H1 (cell line): ENCODE measurements around the gene SLCO4C1. TPM values are rescaled to one million over a fixed set of nuclear protein-coding genes. Genes with fewer than 3 reads are reported as not detected.

Source experiments
- CTCF ChIA-PET: fragments of 300-600 bp; sonication (Branson Sonifier 250); formaldehyde crosslinking; loops from one replicate; lab custom pipeline; 2021; ENCODE audit not compliant: partially characterized antibody; lab: Charles Lee
- POLR2A ChIA-PET: fragments of 300-600 bp; sonication (Branson Sonifier 250); formaldehyde crosslinking; loops from one replicate; lab custom pipeline; 2021; ENCODE audit warnings: inconsistent platforms; ENCODE audit not compliant: partially characterized antibody; lab: Charles Lee
- DNase-seq, 2 experiments: peaks; one replicate each; pipeline versions ENCODE4 v3.0.0 to v3.0.0-alpha.2; 2010 to 2022; ENCODE audit warnings: low spot score in 2 of 2, low read depth in 1 of 2, mixed read lengths in 1 of 2
- FAIRE-seq: peaks from 2 replicates; lab custom pipeline; 2011; peaks lifted over from hg19 to GRCh38; lab: Jason Lieb, UNC
- H2AFZ ChIP-seq: 2 replicates; pipeline ENCODE4 v1.8.1; 2012; ENCODE audit warnings: low read length, inconsistent platforms
- H2AK5ac ChIP-seq: 2 replicates; pipeline ENCODE4 v1.6.1; 2013; ENCODE audit warnings: low read depth, low read length
- H2BK120ac ChIP-seq: replicated peaks from 2 replicates; pipeline ENCODE3; 2013; ENCODE audit warnings: low read depth, low read length, inconsistent platforms
- H2BK12ac ChIP-seq: 2 replicates; pipeline ENCODE4 v1.6.1; 2013; ENCODE audit warnings: low read depth, low read length
- H2BK15ac ChIP-seq: 2 replicates; pipeline ENCODE4 v1.6.1; 2013; ENCODE audit warnings: low read length
- H2BK20ac ChIP-seq: 2 replicates; pipeline ENCODE4 v1.6.1; 2013; ENCODE audit warnings: low read length
- H2BK5ac ChIP-seq: 2 replicates; pipeline ENCODE4 v1.6.1; 2013; ENCODE audit warnings: low read depth, low read length
- H3K14ac ChIP-seq: 2 replicates; pipeline ENCODE4 v1.6.1; 2013; ENCODE audit warnings: inconsistent platforms; ENCODE audit not compliant: insufficient read length
- H3K18ac ChIP-seq: 2 replicates; pipeline ENCODE4 v1.6.1; 2013; ENCODE audit warnings: low read length; ENCODE audit errors: extremely low read depth
- H3K23ac ChIP-seq: 2 replicates; pipeline ENCODE4 v1.6.1; 2013; ENCODE audit warnings: inconsistent platforms; ENCODE audit not compliant: insufficient read length
- H3K23me2 ChIP-seq: 2 replicates; pipeline ENCODE4 v1.6.1; 2013; ENCODE audit warnings: low read depth, low read length
- H3K27ac ChIP-seq: 2 replicates; pipeline ENCODE4 v1.6.1; 2011; ENCODE audit warnings: low read depth, low read length, inconsistent platforms
- H3K27me3 ChIP-seq, 4 experiments: replicated peaks in 1 of 4; 1 replicate in 1 of 4; 2 replicates in 3 of 4; pipeline versions ENCODE4 v1.6.1 to v1.8.1; 2011 to 2013; ENCODE audit warnings: low read length in 3 of 4, mild to moderate bottlenecking in 3 of 4, inconsistent platforms in 2 of 4, mixed read lengths in 2 of 4, moderate library complexity in 1 of 4; ENCODE audit not compliant: control insufficient read depth in 3 of 4, insufficient read depth in 3 of 4; ENCODE audit errors: extremely low read depth in 1 of 4
- H3K36me3 ChIP-seq, 4 experiments: 2 replicates each; pipeline versions ENCODE4 v1.6.1 to v1.8.1; 2011 to 2013; ENCODE audit warnings: mild to moderate bottlenecking in 4 of 4, low read length in 3 of 4, moderate library complexity in 2 of 4, control low read depth in 1 of 4, inconsistent platforms in 1 of 4; ENCODE audit not compliant: insufficient read depth in 4 of 4, control insufficient read depth in 2 of 4
- H3K4ac ChIP-seq: replicated peaks from 2 replicates; pipeline ENCODE3; 2013; ENCODE audit warnings: low read length, low read depth, mixed read lengths, inconsistent platforms; ENCODE audit not compliant: insufficient read length
- H3K4me1 ChIP-seq, 4 experiments: replicated peaks in 1 of 4; 1 replicate in 1 of 4; 2 replicates in 3 of 4; pipeline versions ENCODE4 v1.6.1 to v1.8.1; 2011 to 2013; ENCODE audit warnings: low read length in 3 of 4, inconsistent platforms in 2 of 4, mixed read lengths in 1 of 4; ENCODE audit not compliant: insufficient read depth in 4 of 4, control insufficient read depth in 3 of 4
- H3K4me2 ChIP-seq, 2 experiments: 2 replicates each; pipeline versions ENCODE4 v1.6.1 to v1.8.1; 2011 to 2013; ENCODE audit warnings: low read depth in 2 of 2, low read length in 2 of 2, control low read depth in 1 of 2, inconsistent platforms in 1 of 2, mild to moderate bottlenecking in 1 of 2; ENCODE audit not compliant: insufficient read depth in 1 of 2
- H3K4me3 ChIP-seq, 4 experiments: fragments of 200-600, 300-600 bp in 1 of 4; sonication (generic), shearing (Covaris generic), sonication (Bioruptor Twin) in 1 of 4; 2 replicates each; pipeline versions ENCODE4 v1.5.1 to v1.8.1; 2011 to 2016; ENCODE audit warnings: low read length in 4 of 4, low read depth in 3 of 4, control low read depth in 2 of 4, inconsistent platforms in 2 of 4, mild to moderate bottlenecking in 2 of 4, mixed read lengths in 1 of 4, moderate library complexity in 1 of 4; ENCODE audit not compliant: insufficient read depth in 2 of 4; ENCODE audit errors: extremely low read depth in 1 of 4
- H3K56ac ChIP-seq: replicated peaks from 2 replicates; pipeline ENCODE3; 2013; ENCODE audit warnings: low read depth, mild to moderate bottlenecking, mixed read lengths, low read length, inconsistent platforms; ENCODE audit not compliant: insufficient read length
- H3K79me1 ChIP-seq: 2 replicates; pipeline ENCODE4 v1.6.1; 2013; ENCODE audit warnings: low read depth, low read length, control low read depth
- H3K79me2 ChIP-seq, 2 experiments: 2 replicates each; pipeline versions ENCODE4 v1.6.1 to v1.8.1; 2012 to 2013; ENCODE audit warnings: low read length in 2 of 2, mild to moderate bottlenecking in 2 of 2, inconsistent platforms in 1 of 2; ENCODE audit not compliant: insufficient read depth in 2 of 2, control insufficient read depth in 1 of 2
- H3K9ac ChIP-seq, 4 experiments: replicated peaks in 1 of 4; 1 replicate in 1 of 4; 2 replicates in 3 of 4; pipeline versions ENCODE4 v1.6.1 to v1.8.1; 2011 to 2013; ENCODE audit warnings: low read depth in 3 of 4, low read length in 3 of 4, control low read depth in 2 of 4, mild to moderate bottlenecking in 2 of 4, moderate library complexity in 2 of 4, inconsistent platforms in 1 of 4; ENCODE audit errors: extremely low read depth in 1 of 4
- H3K9me3 ChIP-seq, 2 experiments: 2 replicates each; pipeline versions ENCODE4 v1.6.1 to v1.8.1; 2012 to 2013; ENCODE audit warnings: mild to moderate bottlenecking in 2 of 2, moderate library complexity in 2 of 2, control low read depth in 1 of 2, inconsistent platforms in 1 of 2, low read depth in 1 of 2, low read length in 1 of 2, mixed read lengths in 1 of 2; ENCODE audit not compliant: insufficient read depth in 2 of 2
- H4K20me1 ChIP-seq, 2 experiments: replicated peaks in 1 of 2; 2 replicates each; pipeline versions ENCODE3 to v1.8.1; 2011 to 2013; ENCODE audit warnings: inconsistent platforms in 2 of 2, low read length in 2 of 2, mild to moderate bottlenecking in 1 of 2; ENCODE audit not compliant: insufficient read depth in 2 of 2, control insufficient read depth in 1 of 2
- H4K5ac ChIP-seq: 2 replicates; pipeline ENCODE4 v1.6.1; 2013; ENCODE audit warnings: low read length, low read depth, mixed read lengths, inconsistent platforms; ENCODE audit not compliant: insufficient read length
- H4K8ac ChIP-seq: 2 replicates; pipeline ENCODE4 v1.8.0; 2013; ENCODE audit warnings: mild to moderate bottlenecking, moderate library complexity, low read length, inconsistent platforms; ENCODE audit not compliant: insufficient read depth; ENCODE audit errors: extremely low read depth
- H4K91ac ChIP-seq: replicated peaks from 2 replicates; pipeline ENCODE3; 2013; ENCODE audit warnings: low read length, mixed read lengths, inconsistent platforms; ENCODE audit not compliant: insufficient read length
- HDAC6 ChIP-seq: IDR thresholded peaks from one replicate; pipeline ENCODE4 v1.7.1; 2012; ENCODE audit warnings: low read depth, mild to moderate bottlenecking, inconsistent platforms, low read length, moderate library complexity
- JUN ChIP-seq: IDR thresholded peaks from 2 replicates; pipeline ENCODE4 v1.6.1; 2011; ENCODE audit warnings: low read depth, mild to moderate bottlenecking, improper control_type of control experiment, low read length
- KDM4A ChIP-seq: IDR thresholded peaks from one replicate; pipeline ENCODE4 v1.7.1; 2012; ENCODE audit warnings: low read depth, mild to moderate bottlenecking, moderate library complexity, low read length, inconsistent platforms; ENCODE audit not compliant: severe bottlenecking
- MAFK ChIP-seq: IDR thresholded peaks from 2 replicates; pipeline ENCODE4 v1.6.1; 2012; ENCODE audit warnings: low read depth, mild to moderate bottlenecking, improper control_type of control experiment, low read length
- RXRA ChIP-seq: IDR thresholded peaks from 2 replicates; pipeline ENCODE4 v1.6.1; 2011; ENCODE audit warnings: low read depth, mild to moderate bottlenecking, low read length, moderate library complexity; ENCODE audit not compliant: insufficient read depth
- SAP30 ChIP-seq: fragments of 300-600 bp; sonication (generic); IDR thresholded peaks from 2 replicates; pipeline ENCODE4 v1.7.1; 2012; ENCODE audit warnings: low read length, moderate library complexity, mild to moderate bottlenecking, inconsistent platforms; ENCODE audit not compliant: insufficient read depth, insufficient replicate concordance
- TBP ChIP-seq: IDR thresholded peaks from 2 replicates; pipeline ENCODE4 v1.6.1; 2011; ENCODE audit warnings: low read depth, low read length, improper control_type of control experiment
- WGBS, 2 experiments: shearing (Covaris generic) in 1 of 2; methylation state at CpG; one replicate each; pipeline versions ENCODE4 v1.1.6 to v1.1.7; 2013 to 2015; ENCODE audit warnings: low lambda C conversion rate in 2 of 2, mixed read lengths in 2 of 2, inconsistent platforms in 1 of 2, low coverage in 1 of 2, missing lambda C conversion rate in 1 of 2; ENCODE audit not compliant: insufficient replicate concordance in 2 of 2, insufficient coverage in 1 of 2, insufficient read length in 1 of 2; ENCODE audit errors: extremely low coverage in 1 of 2, missing lambda C conversion rate in 1 of 2; 5-methylcytosine and 5-hydroxymethylcytosine counted together
- polyA plus RNA-seq, 7 experiments: library from polyadenylated mRNA; depleted of rRNA in 3 of 7; stranded (reverse) in 5 of 7; unstranded in 2 of 7; fragments of >200 nt in 5 of 7; fragments of 200-250 nt in 2 of 7; gene quantifications; 1 replicate in 5 of 7; 2 replicates in 1 of 7; 4 replicates in 1 of 7; pipeline versions ENCODE4 v1.2.1 to v1.2.3, GENCODE V29; 2011 to 2013; ENCODE audit warnings: missing spikeins in 2 of 7, mixed read lengths in 2 of 7
- total RNA-seq: library from RNA; stranded (reverse); fragmentation: NEBNext Ultra II Directional; extraction: Animal tissue kit (Norgen Biotek cat#: 25700); gene quantifications from 2 replicates; pipeline ENCODE4 v1.2.1, GENCODE V29; 2021
- TF ChIP-seq, protein P1 (sequence below), 3 experiments: IDR thresholded peaks; 1 replicate in 2 of 3; 2 replicates in 1 of 3; pipeline versions ENCODE4 v1.5.1 to v1.6.1; 2011; ENCODE audit warnings: low read length in 3 of 3, mild to moderate bottlenecking in 3 of 3, inconsistent platforms in 2 of 3, low read depth in 1 of 3, moderate library complexity in 1 of 3; ENCODE audit not compliant: insufficient read depth in 1 of 3; ENCODE audit errors: control extremely low read depth in 1 of 3

The SLCO4C1 gene
- total and polyA plus RNA-seq, 2 of the 8 experiments (the other 6 are each of a cell fraction or from before 2014, with no cell fraction given) = 1.3 to 4.9 TPM

DNA sequence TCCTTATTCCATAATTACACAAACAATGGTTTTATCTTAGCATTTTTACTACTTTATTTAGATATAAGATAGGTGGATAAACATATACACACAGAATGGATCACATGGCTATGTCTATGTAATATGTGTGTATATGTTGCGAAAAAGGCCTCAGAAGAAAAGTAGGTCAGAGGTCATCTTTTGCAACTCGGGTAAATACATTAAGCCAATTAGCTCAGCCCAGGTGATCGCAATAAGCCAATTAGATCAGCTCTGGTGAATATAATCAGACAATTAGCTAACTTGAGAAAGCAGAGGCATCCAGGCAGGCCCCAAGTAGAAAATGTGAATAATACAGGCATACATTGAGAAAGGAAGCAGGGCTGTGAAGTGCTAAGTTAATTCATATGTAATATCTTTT, 24.3 kb downstream of the SLCO4C1 start:
- Histone ChIP-seq H4K8ac (no peak overlapping the region), H3K9ac (no peak overlapping the region), H3K23ac (no peak overlapping the region), H2BK120ac (no peak overlapping the region), H3K27ac (no peak overlapping the region), H3K36me3 (no peaks in the 10 kb centered on the region), H3K79me2 (no peaks in the 10 kb centered on the region), H2AK5ac (no peak overlapping the region), H3K4ac (no peak overlapping the region), H3K14ac (no peak overlapping the region), H3K23me2 (no peaks in the 10 kb centered on the region), H3K27me3 (no peaks in the 10 kb centered on the region), H2AFZ (no peak overlapping the region), H3K4me2 (no peak overlapping the region), H2BK20ac (no peak overlapping the region), H3K79me1 (no peaks in the 10 kb centered on the region), H4K91ac (no peak overlapping the region), H3K9me3 (no peaks in the 10 kb centered on the region), H4K5ac (no peak overlapping the region), H3K56ac (no peak overlapping the region), H4K20me1 (no peaks in the 10 kb centered on the region), H2BK5ac (no peak overlapping the region), H3K4me3 (no peak overlapping the region), H3K4me1 (no peaks in the 10 kb centered on the region), H2BK15ac (no peak overlapping the region), H2BK12ac (no peak overlapping the region), H3K18ac (no peak overlapping the region)
- CTCF ChIA-PET = interaction anchor here (1.0 kb wide), 1 partner anchor 25 kb away, joined by 3 read pairs; the partner anchor contains the start of gene SLCO4C1
- 74% methylated on average over 3 of the region's 3 CpGs; no CpG with 5 or more reads in 1 of the 2 experiments for WGBS, 2 experiments
- no peak for DNase-seq
- no peak for FAIRE-seq
- POLR2A ChIA-PET = no interaction called here
- TF ChIP-seq SAP30 (no peak), KDM4A (no peak), MAFK (no peak), RXRA (no peak), HDAC6 (no peak), TBP (no peak), JUN (no peak)
- TF ChIP-seq, protein P1, sequence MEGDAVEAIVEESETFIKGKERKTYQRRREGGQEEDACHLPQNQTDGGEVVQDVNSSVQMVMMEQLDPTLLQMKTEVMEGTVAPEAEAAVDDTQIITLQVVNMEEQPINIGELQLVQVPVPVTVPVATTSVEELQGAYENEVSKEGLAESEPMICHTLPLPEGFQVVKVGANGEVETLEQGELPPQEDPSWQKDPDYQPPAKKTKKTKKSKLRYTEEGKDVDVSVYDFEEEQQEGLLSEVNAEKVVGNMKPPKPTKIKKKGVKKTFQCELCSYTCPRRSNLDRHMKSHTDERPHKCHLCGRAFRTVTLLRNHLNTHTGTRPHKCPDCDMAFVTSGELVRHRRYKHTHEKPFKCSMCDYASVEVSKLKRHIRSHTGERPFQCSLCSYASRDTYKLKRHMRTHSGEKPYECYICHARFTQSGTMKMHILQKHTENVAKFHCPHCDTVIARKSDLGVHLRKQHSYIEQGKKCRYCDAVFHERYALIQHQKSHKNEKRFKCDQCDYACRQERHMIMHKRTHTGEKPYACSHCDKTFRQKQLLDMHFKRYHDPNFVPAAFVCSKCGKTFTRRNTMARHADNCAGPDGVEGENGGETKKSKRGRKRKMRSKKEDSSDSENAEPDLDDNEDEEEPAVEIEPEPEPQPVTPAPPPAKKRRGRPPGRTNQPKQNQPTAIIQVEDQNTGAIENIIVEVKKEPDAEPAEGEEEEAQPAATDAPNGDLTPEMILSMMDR (IDR thresholded peaks at IDR 0.05; ENCODE audit: control extremely low read depth in 1 of 3, insufficient read depth in 1 of 3, low read depth in 1 of 3, low read length in 3 of 3) = no peak
